ENCODE measurements around the gene NCKAP5L. TPM values are rescaled to one million over a fixed set of nuclear protein-coding genes. Genes with fewer than 3 reads are reported as not detected.

Gene NCKAP5L
- total and polyA plus RNA-seq, 2 donors from 2014 or later = 7.2 to 20.6 TPM

GRCh38 chr12:49792976-49793580 is 35.1 kb downstream of the NCKAP5L start:
- no peak for TF ChIP-seq CTCF (IDR thresholded peaks at IDR 0.05; ENCODE audit: borderline replicate concordance, extremely low read depth, insufficient read depth)
- H3K36me3 ChIP-seq (ENCODE audit: control insufficient read depth in 2 of 3, insufficient read depth in 3 of 3, low read length in 3 of 3) = peaks cover 0 to 8% (median 8%) of the 10 kb centered on the region in 3 donors
- no peak overlapping the region for H3K4me3 ChIP-seq (ENCODE audit: low read length in 3 of 3)
- FAIRE-seq (no peak), DNase-seq (no peak)
- H3K4me1 ChIP-seq (ENCODE audit: control insufficient read depth in 2 of 3, insufficient read depth in 2 of 3, low read depth in 1 of 3, low read length in 3 of 3) = no peaks in the 10 kb centered on the region
- no peaks in the 10 kb centered on the region for H3K27me3 ChIP-seq (ENCODE audit: control insufficient read depth, insufficient read depth, low read length)
- no peak overlapping the region for H3K9ac ChIP-seq (ENCODE audit: low read length in 3 of 3)
- H3K27ac ChIP-seq (ENCODE audit: low read depth in 2 of 2, low read length in 2 of 2) = no peak overlapping the region
- H3K9me3 ChIP-seq (ENCODE audit: control insufficient read depth in 2 of 3, insufficient read depth in 1 of 3, low read length in 3 of 3) = no peaks in the 10 kb centered on the region
- intact Hi-C loops (cut with DNase I) = no loop called here

- H3K4me3 ChIP-seq (ENCODE audit: low read length in 3 of 3) = no peak overlapping the region
- no peaks in the 10 kb centered on the region for H3K4me1 ChIP-seq (ENCODE audit: control insufficient read depth in 2 of 3, insufficient read depth in 2 of 3, low read depth in 1 of 3, low read length in 3 of 3)
- DNase-seq (no peak), FAIRE-seq (no peak)
- intact Hi-C loops (cut with DNase I) = no loop called here
- H3K9me3 ChIP-seq (ENCODE audit: control insufficient read depth in 2 of 3, insufficient read depth in 1 of 3, low read length in 3 of 3) = no peaks in the 10 kb centered on the region
- H3K27ac ChIP-seq (ENCODE audit: low read depth in 2 of 2, low read length in 2 of 2) = no peak overlapping the region
- H3K9ac ChIP-seq (ENCODE audit: low read length in 3 of 3) = no peak overlapping the region
- no peak for TF ChIP-seq CTCF (IDR thresholded peaks at IDR 0.05; ENCODE audit: borderline replicate concordance, extremely low read depth, insufficient read depth)
- H3K36me3 ChIP-seq (ENCODE audit: control insufficient read depth in 2 of 3, insufficient read depth in 3 of 3, low read length in 3 of 3) = peaks cover 0 to 4% (median 1%) of the 10 kb centered on the region in 3 donors
- no peaks in the 10 kb centered on the region for H3K27me3 ChIP-seq (ENCODE audit: control insufficient read depth, insufficient read depth, low read length)
Measured at GRCh38 chr12:49792181-49792970, 35.8 kb downstream of the NCKAP5L start.

GRCh38 chr12:49791700-49792099 is 36.5 kb downstream of the NCKAP5L start:
- DNase-seq (peak in 1 of 5 donors; percentile 75), FAIRE-seq (no peak)
- no peak overlapping the region for H3K27ac ChIP-seq (ENCODE audit: low read depth in 2 of 2, low read length in 2 of 2)
- no peak overlapping the region for H3K4me3 ChIP-seq (ENCODE audit: low read length in 3 of 3)
- intact Hi-C loops (cut with DNase I) = no loop called here
- peaks cover 0 to 3% (median 0%) of the 10 kb centered on the region in 3 donors for H3K36me3 ChIP-seq (ENCODE audit: control insufficient read depth in 2 of 3, insufficient read depth in 3 of 3, low read length in 3 of 3)
- no peaks in the 10 kb centered on the region for H3K9me3 ChIP-seq (ENCODE audit: control insufficient read depth in 2 of 3, insufficient read depth in 1 of 3, low read length in 3 of 3)
- no peak for TF ChIP-seq CTCF (IDR thresholded peaks at IDR 0.05; ENCODE audit: borderline replicate concordance, extremely low read depth, insufficient read depth)
- no peaks in the 10 kb centered on the region for H3K27me3 ChIP-seq (ENCODE audit: control insufficient read depth, insufficient read depth, low read length)
- no peaks in the 10 kb centered on the region for H3K4me1 ChIP-seq (ENCODE audit: control insufficient read depth in 2 of 3, insufficient read depth in 2 of 3, low read depth in 1 of 3, low read length in 3 of 3)
- H3K9ac ChIP-seq (ENCODE audit: low read length in 3 of 3) = no peak overlapping the region
